Dedifferentiated amniotic fluid mesenchymal stem cell (primary cell): Measurements from ENCODE around the gene TBC1D17.

Source experiments
- DNase-seq: peaks from one replicate; pipeline ENCODE4 v3.0.0-alpha.2; 2016; ENCODE audit errors: extremely low spot score

The TBC1D17 gene

DNA sequence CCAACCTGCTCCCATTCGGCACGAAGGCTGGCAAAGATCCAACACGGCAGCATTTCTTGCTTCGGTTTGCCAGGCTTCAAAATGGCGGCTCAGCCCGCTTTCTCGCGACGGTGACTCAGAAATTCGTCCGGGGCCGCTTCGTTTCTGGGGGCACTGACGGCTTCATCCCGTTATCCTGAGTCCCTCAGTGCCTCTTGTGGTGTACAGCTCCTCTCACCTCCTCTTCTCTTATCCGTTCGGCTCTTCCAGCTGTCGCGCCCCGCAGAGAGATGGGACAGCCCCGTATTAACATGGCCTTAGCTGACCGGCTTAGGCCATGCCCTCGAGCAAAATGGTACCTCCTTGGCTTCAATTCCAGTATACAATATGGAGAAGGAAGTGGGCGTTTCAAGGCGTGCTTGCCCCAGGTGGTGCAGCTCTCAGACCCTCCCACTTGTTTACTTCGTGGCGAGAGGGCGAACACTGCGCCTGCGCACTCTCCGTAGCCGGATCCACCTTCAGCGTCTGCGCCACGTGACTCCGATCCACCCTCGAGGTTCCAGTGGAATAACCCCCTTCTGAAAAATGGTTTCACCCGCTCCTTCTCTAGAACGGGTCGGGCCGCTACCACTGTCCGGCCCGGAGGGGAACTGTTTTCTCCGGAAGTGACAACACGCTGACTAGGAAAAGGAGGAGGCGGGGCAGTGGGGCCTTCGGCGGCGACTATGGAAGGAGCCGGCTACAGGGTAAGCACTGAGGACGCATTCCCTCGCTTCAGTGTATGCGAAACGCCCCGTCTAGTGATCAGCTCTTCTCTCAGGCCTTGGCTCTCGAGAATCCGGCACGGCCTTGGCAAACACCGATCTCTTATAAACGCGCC, at the start of gene TBC1D17, which contains the start of gene AKT1S1:
Gene TBC1D17 (plus strand): TSS at position 683 of the 859 bp plus-strand sequence. CDS start 22 bp downstream, at position 705.
Gene AKT1S1 (minus strand): TSS at position 336 of the 859 bp plus-strand sequence. CDS start 4,060 bp downstream, outside the sequence.
- DNase-seq, result peak; percentile 100

DNA sequence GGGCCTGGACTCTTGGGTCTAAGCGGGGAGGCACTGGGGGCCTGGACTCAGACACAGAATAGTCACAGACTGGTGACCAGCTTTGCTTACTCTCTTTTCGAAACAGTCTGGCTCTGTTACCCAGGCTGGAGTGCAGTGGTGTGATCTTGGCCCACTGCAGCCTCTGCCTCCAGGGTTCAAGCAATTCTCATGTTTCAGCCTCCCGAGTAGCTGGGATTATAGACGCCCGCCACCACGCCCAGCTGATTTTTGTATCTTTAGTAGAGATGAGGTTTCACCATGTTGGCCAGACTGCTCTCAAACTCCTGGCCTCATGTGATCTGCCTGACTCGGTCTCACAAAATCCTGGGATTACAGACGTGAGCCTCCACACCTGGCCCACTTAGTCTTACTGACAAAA, 48.3 kb upstream of the TBC1D17 start:
- DNase-seq, result no peak

DNA sequence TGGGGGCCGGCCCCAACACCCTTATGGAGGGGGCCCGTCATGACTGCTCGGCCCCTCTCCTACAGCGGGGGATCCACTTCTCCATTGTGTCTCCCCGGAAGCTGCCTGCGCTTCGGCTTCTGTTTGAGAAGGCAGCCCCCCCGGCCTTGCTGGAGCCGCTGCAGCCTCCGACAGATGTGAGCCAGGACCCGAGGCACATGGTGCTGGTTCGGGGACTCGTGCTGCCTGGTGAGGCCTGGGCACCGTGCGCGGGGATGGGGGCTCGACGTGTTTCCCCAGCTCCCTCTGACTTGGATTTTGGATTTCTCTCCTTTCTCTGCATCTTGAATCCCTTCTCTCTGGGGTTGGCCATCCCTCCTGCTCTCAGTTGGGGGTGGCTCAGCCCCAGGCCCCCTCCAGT, 47.8 kb upstream of the TBC1D17 start:
- DNase-seq, result no peak

DNA sequence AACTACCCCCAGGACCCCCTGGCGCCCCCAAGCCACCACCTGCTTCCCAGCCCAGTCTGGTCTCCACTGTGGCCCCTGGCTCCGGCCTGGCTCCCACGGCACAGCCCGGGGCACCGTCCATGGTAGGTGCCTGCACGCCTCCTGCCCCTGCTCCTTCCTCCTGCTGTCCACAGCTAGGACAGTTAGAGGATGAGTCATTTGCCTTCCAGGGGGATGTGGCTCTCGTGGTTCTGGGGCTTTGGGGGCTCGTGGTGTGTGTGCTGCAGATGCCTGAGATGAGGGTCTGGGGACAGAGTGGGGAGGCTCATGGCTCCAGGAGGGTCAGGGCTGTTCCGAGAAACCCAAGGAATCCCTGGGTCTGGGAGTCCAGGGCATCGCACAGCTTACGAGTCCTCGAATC, 46.7 kb upstream of the TBC1D17 start:
- DNase-seq, result no peak

DNA sequence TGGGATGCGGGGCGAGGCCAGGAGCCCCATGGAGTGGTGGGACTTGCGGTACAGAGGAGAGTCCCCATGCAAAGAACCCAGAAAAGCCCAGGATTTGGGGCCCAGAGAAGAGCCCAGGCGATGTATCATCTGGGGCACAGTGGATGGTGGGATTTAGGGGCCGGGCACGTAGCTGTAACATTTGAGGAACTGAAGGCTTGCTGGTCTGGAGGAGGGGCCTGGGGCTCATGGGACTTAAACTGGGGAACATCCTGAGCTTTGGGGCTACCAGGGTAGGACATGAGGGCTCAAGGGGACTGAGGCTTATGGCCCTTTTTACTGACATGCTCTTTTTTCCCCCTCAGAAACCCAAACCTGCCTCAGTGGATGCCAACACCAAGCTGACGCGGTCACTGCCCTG, 45.9 kb upstream of the TBC1D17 start:
- DNase-seq, result no peak

DNA sequence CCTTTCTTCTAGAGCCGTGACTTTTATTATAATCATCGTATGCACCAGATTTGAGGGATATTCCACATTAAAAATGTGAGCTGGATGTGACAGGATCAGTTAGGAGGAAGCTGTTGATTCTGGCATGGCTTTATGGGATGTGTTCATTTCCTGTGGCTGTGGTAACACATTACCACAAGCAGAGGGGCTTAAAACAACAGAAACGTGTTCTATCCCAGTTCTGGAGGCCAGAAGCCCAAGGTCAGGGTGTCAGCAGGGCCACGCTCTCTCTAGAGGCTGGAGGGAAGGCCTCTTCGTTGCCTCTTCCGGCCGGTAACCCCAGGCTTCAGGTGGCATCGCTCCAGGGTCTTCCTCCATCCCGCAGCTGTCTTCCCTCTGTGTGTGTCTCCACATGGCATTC, 44.9 kb upstream of the TBC1D17 start:
- DNase-seq, result no peak

DNA sequence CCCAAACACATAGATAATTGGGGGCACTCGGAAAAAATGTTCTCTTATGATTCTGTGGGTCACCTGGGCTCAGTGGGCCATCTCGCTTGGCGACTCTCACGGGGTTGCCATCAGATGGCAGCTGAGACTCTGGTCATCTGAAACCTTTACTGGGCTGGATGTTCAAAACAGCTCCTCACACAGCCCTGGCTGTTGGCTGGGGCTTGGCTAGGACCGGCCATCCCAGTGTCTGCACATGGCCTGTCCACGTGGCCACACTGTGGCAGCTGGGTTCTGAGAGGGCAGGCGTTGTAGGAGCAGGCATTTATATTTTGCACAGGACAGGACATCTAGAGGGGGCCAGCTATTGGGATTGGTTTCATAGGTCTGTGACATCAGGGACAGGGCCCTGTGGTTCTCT, 43.9 kb upstream of the TBC1D17 start:
- DNase-seq, result no peak

DNA sequence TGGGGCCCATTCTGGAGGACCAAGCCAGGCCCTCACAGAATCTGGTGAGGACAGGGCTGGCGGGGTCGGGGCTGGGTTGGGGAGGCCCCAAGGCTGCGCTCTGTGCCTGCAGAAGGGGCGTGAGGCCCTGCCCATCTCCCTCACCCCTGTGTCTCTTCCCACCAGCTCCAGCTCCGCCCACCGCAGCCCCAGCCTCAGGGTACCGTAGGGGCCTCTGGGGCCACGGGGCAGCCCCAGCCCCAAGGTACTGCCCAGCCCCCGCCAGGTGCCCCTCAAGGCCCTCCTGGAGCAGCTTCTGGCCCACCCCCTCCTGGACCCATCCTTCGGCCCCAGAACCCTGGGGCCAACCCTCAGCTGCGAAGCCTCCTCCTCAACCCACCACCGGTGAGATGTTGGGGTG, 41.9 kb upstream of the TBC1D17 start:
- no peak for DNase-seq

DNA sequence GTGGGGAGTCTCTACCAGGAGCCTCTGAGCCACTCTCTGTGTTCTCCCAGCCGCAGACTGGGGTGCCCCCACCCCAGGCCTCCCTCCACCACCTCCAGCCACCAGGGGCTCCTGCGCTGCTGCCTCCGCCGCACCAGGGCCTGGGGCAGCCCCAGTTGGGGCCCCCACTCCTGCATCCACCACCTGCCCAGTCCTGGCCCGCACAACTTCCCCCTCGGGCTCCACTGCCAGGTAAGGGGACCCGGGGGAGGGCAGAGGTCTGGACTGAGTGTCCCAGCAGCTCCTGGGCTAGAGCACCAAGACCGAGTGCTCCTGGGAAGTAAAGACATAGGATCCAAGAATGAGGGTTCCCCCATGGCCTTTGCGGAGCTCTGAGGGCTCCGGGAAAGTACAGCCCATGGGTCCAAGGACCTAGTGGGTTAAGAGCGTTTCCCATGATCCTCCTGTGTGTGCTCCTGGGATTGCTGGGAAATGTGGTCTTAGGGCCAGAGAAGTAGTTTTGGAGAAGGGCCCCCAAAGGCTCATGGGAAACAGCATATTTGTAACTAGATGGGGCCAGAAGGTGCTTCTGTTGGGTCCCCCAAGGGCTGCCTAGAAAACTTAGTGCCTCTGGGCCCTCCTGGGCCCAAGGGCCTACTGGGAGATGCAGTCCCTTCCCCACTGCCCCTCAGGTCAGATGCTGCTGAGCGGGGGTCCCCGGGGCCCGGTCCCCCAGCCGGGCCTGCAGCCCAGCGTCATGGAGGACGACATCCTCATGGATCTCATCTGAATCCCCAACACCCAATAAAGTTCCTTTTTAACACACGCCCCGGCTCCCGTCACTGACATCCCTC, 41.1 kb upstream of the TBC1D17 start:
- DNase-seq, result no peak

DNA sequence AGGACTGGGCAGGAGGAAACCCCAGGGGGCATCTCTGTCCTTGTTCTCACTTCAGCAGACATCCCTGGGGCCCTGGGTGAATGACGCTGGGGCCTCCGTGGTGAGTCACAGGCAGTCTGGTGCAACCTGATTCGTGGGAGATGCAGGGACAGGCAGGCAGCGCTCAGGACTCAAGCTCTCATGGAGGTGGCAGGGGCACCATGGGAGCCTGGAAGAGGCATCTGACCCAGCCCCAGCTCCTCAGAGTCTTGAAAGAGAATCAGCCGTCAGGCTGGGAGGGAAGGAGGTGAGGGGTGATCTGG, 40.5 kb upstream of the TBC1D17 start:
- DNase-seq, result no peak

DNA sequence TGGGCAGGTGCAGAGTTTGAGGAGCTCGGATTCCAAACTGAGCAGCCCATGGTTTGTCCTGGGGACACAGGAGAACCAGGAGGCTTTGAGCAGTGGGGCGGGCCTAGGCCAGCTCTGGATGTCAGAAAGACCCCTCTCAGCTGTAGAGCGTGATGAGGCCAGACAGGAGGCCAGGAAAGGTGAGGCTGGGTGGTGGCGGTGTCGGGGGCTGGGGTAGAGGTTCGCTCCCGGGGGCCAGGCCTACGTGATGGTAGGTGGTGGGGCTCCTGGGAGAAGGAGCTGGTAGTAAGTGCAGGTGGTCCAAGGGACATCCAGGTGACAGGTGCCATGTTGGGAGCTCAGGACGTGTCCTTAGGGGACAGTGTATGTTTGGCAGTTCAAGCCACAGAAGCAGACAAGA, 40.1 kb upstream of the TBC1D17 start:
- DNase-seq, result no peak

DNA sequence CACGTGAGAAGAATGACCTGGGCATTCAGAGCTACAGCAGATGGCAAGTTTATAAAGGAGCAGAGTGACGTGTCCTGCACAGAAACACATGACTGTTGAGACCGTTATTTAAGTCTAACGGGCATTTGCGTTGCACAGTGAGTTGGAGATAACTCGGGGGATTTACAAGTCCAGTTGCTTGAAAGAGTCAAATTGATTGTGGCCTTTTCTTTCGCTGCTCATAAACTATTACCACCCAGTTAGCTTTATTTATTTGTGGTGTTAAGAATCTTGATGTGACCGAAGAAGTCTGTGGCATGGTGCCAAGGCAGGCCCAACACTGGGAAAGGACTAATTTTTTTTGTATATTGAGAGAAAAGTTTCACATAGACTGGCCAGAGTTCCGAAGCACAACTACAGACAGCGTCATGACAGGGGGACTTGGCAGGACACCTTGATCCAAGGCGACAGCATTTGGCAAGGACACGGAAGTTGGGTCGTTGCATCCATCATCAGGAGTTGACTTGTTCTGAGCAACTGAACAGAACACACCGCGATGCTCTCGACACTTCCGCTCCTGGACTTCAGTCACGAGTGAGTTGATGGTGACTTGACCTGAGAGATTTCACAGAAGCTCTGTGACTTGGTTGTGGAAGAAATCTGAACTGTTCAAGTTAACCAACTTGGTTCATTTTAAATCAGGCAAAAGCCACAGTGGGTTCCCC, 38.5 kb upstream of the TBC1D17 start:
- no peak for DNase-seq

DNA sequence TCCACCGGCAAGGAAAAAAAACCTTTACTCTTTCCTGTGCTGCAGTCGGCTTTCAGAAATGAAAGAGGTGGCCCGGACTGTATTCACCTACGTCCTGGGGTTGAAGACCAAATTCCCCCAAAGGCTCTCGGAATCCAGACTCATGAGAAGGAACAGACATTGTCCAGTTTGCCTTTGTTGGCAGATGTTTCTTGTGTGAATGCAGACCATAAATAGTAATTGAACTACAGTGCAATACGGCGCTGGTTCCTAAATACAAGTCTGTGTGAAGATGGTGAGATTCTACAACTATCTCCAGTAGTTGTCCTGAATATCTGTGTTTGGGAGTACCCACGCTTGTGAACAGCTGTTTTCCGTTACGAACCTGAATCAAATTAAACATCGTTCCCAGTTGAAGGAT, 37.8 kb upstream of the TBC1D17 start:
- DNase-seq, result no peak

DNA sequence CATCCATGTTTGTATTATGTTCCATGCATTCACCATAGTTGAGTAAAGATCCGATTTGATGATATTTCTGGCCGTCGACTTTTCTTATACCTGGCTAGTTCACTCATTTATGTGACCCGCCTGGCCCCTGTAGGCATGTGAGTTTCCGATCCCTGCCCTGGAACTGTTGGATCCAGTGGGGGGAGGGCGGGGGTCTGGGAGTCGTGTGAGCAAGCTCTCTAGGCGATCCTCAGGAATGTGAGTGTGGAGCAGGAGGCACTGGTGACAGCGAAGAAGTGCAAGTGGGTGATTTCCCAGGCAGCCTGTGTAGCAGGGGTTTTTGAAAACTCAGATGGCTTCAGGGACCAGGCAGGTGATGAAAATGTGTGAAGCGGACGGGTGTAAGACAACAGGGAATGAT, 37.2 kb upstream of the TBC1D17 start:
- DNase-seq, result no peak

DNA sequence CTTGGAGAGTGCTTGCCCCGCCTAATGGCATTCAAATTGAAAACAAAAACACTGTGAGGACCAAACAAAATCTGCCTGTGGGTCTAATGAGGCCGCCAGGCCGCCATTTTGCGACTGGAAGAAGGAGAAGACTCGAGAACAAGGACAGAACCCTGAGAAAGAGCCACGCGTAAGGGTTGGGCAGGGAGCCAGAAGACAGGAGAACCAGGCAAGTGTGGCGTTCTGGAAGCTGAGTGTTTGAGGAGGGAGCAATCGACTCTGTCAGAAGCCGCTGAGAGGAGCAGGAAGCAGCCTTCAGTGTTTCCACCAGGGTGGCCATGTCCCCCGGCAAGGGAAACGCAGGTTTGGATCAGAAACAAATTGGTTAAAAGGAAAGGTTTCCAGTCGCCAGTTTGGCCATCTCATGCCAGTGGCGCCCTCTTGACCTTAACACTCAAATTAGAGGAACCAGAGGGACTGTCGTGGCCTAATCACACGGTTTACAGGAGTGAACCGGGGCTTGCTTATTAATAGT, 36.7 kb upstream of the TBC1D17 start:
- no peak for DNase-seq

DNA sequence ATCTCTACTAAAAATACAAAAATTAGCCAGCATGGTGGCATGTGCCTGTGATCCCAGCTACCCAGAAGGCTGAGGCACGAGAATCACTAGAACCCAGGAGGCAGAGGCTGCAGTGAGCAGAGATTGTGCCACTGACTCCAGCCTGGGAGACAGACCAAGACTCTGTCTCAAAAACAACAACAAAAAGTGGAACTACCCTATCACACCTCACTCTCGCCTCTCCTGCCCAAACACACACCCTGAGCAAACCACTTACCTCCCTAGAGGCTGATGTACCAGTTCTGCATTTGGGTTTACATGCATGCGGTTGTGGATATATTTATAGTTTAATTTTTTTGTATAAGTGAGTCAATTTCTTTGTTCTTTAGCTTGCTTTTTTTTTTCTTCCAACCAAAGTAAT, 34.2 kb upstream of the TBC1D17 start:
- no peak for DNase-seq

DNA sequence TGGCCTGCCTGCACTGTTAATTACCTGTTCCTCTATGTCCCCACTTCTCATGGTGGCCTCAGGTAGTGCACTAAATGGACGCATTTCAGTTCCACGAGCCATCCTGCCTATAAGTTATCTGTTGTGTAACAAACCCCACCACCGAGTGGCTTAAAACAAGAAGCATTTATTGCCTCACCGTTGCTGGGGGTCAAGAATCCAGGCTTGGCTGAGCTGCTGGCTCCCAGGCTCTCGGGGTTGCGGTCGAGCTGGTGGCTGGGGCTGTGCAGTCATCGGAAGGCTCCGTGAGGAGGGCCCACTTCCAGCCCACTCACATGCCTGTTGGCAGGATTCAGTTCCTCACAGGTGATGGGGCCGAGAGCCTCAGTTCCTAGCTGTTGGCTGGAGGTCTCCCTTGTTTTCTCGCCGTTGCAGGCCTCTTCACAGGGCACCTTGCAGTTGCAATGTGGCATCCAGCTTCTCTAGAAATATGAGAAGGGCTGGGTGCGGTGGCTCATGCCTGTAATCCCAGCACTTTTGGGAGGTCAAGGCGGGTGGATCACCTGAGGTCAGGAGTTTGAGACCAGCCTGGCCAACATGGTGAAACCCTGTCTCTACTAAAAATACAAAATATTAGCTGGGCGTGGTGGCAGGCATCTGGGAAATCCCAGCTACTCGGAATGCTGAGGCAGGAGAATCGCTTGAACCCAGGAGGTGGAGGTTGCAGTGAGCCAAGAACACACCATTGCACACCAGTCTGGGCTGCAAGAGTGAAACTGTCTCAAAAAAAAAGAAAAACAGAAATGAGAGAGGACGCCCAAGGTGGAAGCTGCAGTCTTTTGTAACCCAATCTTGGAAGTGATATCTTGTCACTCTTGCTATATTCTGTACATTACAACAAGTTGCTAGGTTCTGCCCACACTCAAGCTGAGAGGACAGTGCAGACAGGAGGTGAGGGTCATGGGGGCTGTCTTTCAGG, 33.1 kb upstream of the TBC1D17 start:
- DNase-seq, result no peak

DNA sequence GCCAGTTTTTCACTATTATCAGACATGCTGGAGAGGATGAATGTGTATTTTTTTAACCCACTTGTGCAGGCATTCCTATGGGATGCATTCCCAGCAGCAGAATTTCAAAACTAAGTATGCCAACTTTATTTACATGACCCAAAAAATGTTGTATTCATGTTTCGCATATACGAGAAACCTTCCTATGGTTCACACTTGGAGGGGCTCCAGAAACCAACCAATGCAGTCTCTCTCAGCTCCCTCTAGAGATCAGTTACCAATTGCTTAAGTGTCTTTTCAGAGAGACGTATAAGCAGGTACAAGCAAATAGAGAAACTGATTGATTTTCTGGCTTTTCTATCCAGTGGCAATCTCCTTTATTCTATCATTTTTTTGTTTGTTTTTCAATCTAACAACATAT, 32.1 kb upstream of the TBC1D17 start:
- DNase-seq, result no peak

DNA sequence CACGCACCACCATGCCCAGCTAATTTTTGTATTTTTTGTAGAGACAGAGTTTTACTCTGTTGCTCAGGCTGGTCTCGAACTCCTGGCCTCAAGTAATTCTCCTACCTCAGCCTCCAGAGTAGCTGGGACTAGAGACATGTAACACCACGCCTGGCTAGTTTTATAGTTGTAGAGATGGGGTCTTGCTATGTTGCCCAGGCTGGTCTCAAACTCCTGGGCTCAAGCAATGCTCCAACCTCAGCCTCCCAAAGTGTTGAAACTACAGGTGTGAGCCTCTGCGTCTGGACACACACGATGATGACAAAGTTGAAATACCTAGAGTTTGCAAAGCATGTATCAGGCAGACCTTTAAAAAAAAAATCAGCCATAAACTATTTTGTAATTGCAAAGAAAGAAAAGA, 31.1 kb upstream of the TBC1D17 start:
- no peak for DNase-seq

DNA sequence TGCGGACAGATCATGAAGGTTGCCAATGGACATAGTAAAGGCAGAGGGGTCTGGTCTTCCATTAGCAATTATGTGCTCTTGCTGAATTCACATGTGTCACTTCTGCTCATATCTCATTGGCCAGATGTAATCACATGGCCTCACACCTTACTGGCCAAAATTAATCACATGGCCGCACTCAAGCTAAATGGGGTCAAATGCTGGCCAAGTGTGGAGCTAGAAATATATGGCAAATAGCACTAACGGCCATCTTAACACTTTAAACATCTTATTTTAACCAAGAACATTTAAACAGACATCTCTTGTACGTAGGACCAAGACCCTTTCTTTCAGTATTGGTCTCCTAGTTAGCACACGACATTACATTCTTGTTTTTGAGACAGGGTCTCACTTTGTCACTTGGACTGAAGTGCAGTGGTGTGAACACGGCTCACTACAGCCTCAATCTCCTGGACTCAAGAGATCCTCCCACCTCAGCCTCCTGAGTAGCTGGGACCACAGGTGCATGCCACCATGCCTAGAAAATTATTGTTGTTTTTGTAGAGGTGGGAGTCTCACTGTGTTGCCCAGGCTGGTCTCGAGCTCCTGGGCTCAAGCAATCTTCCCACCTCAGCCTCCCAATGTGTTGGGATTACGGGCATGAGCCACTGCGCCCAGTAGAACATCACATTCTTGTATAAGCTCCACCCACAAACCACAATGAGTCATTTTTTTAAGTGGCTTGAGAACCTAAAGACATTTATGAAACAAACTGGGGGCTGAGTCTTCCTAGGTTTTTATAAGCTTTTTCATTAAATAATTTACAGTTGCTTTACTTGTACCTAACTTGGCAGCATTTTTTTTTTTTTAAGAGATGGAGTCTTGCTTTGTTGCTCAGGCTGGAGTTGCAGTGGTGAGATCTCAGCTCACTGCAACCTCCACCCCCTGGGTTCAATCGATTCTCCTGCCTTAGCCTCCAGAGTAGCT, 29.5 kb upstream of the TBC1D17 start:
- peak; percentile 60 for DNase-seq
